ENCODE data around the gene KRTAP12-3.

DNA sequence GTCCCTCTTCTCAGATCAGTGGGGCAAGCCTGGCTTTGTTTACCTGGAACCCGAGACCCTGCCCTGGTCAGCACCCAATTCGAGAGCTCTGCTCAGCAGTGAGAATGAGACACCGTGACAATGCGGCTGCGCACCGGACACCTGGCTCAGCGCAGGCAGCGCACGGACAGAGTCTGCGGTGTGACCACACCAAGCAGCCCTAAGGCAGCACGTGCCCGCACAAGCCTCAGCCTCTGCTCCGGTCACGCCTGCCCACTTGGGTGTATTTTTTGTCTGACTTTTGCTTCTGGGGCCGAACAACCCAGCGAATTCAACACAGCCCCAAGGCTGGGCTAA, 41.2 kb upstream of the KRTAP12-3 start:
- TF ChIP-seq EZH2 (IDR thresholded peaks at IDR 0.05; ENCODE audit: borderline replicate concordance, control insufficient read depth, low read depth, low read length) (no peak), JUNB (IDR thresholded peaks at IDR 0.05) (no peak), TBL1XR1 (IDR thresholded peaks at IDR 0.05; ENCODE audit: low read depth, low read length) (no peak)
- TF ChIP-seq, protein P1, sequence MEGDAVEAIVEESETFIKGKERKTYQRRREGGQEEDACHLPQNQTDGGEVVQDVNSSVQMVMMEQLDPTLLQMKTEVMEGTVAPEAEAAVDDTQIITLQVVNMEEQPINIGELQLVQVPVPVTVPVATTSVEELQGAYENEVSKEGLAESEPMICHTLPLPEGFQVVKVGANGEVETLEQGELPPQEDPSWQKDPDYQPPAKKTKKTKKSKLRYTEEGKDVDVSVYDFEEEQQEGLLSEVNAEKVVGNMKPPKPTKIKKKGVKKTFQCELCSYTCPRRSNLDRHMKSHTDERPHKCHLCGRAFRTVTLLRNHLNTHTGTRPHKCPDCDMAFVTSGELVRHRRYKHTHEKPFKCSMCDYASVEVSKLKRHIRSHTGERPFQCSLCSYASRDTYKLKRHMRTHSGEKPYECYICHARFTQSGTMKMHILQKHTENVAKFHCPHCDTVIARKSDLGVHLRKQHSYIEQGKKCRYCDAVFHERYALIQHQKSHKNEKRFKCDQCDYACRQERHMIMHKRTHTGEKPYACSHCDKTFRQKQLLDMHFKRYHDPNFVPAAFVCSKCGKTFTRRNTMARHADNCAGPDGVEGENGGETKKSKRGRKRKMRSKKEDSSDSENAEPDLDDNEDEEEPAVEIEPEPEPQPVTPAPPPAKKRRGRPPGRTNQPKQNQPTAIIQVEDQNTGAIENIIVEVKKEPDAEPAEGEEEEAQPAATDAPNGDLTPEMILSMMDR (IDR thresholded peaks at IDR 0.05 in 2 of 3, conservative IDR thresholded peaks at IDR 0.05 in 1 of 3; ENCODE audit: control insufficient read depth in 2 of 3, extremely low read depth in 1 of 3, insufficient read depth in 1 of 3, low read depth in 3 of 3, low read length in 3 of 3) = no peak
